ENCODE measurements around the gene ANO2. TPM values are rescaled to one million over a fixed set of nuclear protein-coding genes. Genes with fewer than 3 reads are reported as not detected.

ANO2 gene
- total RNA-seq, 2 donors from 2014 or later, result not detected

DNA sequence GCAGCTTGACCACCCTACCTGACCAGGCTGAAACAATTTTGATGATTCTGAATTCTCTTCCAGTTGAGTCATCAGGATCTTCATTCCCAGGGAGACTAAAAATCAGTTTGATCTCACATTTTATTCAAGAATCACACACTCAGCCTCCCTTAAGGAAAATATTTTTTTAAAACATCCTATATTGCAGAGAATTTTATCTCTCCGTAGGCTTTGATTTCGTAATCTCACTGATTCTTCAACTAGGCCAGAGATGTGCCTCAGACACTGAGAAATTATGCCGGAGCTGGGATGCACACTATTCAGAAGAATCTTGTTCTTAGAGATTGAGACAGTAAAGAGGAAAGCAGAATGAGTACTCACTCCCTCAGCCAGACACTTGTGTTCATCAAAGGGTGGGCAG, 7.0 kb upstream of the ANO2 start:
- H3K4me1 Mint-ChIP-seq (ENCODE audit: low read depth in 2 of 2), result no peaks in the 10 kb centered on the region
- DNase-seq (ENCODE audit: low spot score), result no peak
- ATAC-seq, result no peak
- H3K36me3 Mint-ChIP-seq, result no peaks in the 10 kb centered on the region
- no peaks in the 10 kb centered on the region for H3K9me3 Mint-ChIP-seq
- H3K4me3 Mint-ChIP-seq, result no peak overlapping the region
- peaks cover 41 to 61% of the 10 kb centered on the region in 2 donors for H3K27me3 Mint-ChIP-seq
- H3K27ac Mint-ChIP-seq, result no peak overlapping the region

DNA sequence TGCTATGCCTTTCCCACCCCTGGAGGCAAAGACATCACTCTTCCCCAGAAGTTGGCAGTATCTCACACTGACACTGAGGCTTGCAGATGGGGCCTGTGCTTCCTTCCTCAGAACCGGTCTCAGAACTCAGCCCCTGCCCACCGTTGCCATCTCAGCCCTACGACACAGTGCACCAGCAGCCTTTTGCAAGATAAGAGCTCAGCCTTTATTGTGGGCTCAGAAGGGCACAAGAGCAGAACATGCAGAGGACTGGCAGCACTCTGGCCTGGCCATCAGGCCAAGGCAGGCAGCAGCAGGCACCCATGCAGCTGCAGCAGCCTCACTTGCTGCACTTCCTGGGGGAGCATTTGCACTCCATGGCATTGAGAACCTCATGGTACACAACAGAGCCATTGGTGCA, 3.6 kb upstream of the ANO2 start:
- Mint-ChIP-seq H3K27ac (no peak overlapping the region), H3K4me1 (ENCODE audit: low read depth in 2 of 2) (no peaks in the 10 kb centered on the region), H3K4me3 (no peak overlapping the region), H3K36me3 (no peaks in the 10 kb centered on the region), H3K27me3 (peaks cover 54 to 64% of the 10 kb centered on the region in 2 donors), H3K9me3 (no peaks in the 10 kb centered on the region)
- DNase-seq (ENCODE audit: low spot score) (no peak), ATAC-seq (no peak)

DNA sequence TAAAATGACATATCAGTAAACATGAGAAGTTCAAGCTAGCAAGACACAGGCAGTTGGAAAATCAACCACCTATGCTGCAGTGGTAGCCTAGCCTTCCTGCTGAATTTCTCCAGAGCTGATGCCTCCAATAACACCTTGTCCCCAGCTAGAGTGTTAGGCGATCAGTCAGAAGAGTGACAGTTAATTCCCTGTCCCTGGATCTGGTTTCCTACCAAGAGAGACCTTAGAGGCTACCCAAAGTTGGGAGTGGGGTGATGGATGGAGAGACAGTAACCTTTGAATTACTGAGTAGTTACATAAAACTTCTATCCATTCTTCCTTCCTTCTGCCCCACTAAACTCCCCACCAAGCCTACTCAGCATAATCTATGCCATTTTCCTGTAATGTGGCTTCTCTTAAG, 1.9 kb upstream of the ANO2 start:
- Mint-ChIP-seq H3K9me3 (no peaks in the 10 kb centered on the region), H3K4me3 (no peak overlapping the region), H3K27ac (no peak overlapping the region), H3K36me3 (no peaks in the 10 kb centered on the region), H3K4me1 (ENCODE audit: low read depth in 2 of 2) (no peaks in the 10 kb centered on the region), H3K27me3 (peaks cover 55 to 63% of the 10 kb centered on the region in 2 donors)
- DNase-seq (ENCODE audit: low spot score) (no peak), ATAC-seq (no peak)

DNA sequence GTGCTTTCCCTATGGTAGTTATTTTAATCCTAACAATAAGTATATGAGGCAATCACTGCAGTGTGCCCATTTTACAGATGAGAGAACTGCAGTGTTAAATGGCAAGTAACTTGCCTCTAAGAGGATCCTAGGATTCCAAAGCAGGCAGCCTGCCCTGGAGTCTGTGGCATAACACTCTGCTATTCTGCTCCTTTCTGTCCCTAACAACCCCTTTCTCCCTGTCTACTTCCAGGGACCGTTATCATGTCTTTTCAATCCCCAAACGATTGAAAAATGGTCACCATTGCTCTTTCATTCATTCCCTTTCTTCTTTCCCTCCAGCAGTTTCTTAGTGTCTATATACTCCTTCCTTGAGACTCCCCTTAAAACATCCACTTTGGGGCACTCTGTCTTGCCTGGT, 1.3 kb upstream of the ANO2 start:
- Mint-ChIP-seq H3K9me3 (no peaks in the 10 kb centered on the region), H3K27ac (no peak overlapping the region), H3K36me3 (no peaks in the 10 kb centered on the region), H3K27me3 (peaks cover 53 to 61% of the 10 kb centered on the region in 2 donors), H3K4me1 (ENCODE audit: low read depth in 2 of 2) (no peaks in the 10 kb centered on the region), H3K4me3 (no peak overlapping the region)
- DNase-seq (ENCODE audit: low spot score) (no peak), ATAC-seq (no peak)

DNA sequence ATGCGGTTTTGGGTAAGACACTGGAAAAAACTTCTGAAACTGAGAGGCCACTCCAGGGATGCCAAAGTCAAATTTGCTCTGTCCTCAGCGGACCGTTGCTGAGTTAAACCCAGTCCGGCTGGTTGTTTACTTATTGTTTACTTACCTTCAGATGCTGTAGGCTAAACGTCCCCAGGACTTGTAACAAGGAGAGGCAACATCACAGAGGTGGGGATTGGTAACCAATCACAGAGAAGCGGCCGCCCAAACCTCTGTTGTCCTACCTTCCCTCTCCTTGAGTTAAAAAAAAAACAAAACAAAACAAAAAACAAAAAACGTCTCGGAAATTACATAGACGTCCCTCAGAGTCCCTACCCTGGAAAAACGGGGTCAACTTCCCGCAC, 380 bp downstream of the ANO2 start:
- DNase-seq (ENCODE audit: low spot score), result no peak
- H3K36me3 Mint-ChIP-seq, result no peaks in the 10 kb centered on the region
- H3K4me1 Mint-ChIP-seq (ENCODE audit: low read depth in 2 of 2), result no peaks in the 10 kb centered on the region
- no peak overlapping the region for H3K27ac Mint-ChIP-seq
- no peaks in the 10 kb centered on the region for H3K9me3 Mint-ChIP-seq
- no peak for ATAC-seq
- peaks cover 63 to 67% of the 10 kb centered on the region in 2 donors for H3K27me3 Mint-ChIP-seq
- no peak overlapping the region for H3K4me3 Mint-ChIP-seq

DNA sequence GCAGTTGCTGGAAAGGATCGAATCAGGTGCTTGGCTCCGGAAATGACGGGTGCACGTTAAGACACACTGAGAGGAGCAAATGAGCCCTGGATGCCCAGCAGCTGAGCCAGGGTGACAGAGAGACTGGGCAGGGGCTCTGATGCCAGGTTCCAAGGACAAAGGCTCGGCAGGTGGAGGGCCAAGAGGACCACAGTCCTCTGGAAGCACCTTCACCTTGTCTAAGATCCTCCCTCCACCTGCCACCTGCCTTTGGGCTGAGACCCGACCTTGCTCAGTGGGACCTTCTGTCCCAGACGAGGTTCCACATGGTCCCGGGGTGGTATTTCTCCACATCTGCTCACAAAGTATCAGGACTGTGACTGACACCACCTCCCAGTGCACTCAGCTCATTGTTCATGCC, 1.0 kb downstream of the ANO2 start:
- H3K4me3 Mint-ChIP-seq, result no peak overlapping the region
- H3K27ac Mint-ChIP-seq, result no peak overlapping the region
- H3K9me3 Mint-ChIP-seq, result no peaks in the 10 kb centered on the region
- DNase-seq (ENCODE audit: low spot score) (no peak), ATAC-seq (no peak)
- peaks cover 64 to 68% of the 10 kb centered on the region in 2 donors for H3K27me3 Mint-ChIP-seq
- no peaks in the 10 kb centered on the region for H3K4me1 Mint-ChIP-seq (ENCODE audit: low read depth in 2 of 2)
- no peaks in the 10 kb centered on the region for H3K36me3 Mint-ChIP-seq

DNA sequence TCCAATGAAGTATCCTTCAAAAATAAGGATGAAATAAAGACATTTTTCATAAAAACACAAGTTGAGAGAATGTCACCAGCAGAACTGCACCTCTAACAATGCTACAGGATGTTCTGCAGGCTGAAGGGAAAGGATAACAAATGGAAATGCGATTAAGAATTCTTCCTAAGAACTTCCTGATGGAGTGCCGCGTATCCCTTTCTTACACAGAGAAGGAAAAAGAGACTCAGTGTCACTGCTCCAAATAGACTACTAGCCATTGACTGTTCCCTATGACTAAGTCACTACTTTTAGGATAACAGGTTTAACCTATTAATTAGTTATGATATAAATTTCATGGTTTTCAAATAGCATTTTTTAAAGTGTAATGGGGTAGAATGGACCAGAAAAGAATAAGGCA, 3.2 kb downstream of the ANO2 start:
- Mint-ChIP-seq H3K36me3 (no peaks in the 10 kb centered on the region), H3K27ac (no peak overlapping the region), H3K27me3 (peaks cover 64 to 78% of the 10 kb centered on the region in 2 donors), H3K4me3 (no peak overlapping the region), H3K4me1 (ENCODE audit: low read depth in 2 of 2) (no peaks in the 10 kb centered on the region), H3K9me3 (no peaks in the 10 kb centered on the region)
- ATAC-seq (no peak), DNase-seq (ENCODE audit: low spot score) (no peak)

DNA sequence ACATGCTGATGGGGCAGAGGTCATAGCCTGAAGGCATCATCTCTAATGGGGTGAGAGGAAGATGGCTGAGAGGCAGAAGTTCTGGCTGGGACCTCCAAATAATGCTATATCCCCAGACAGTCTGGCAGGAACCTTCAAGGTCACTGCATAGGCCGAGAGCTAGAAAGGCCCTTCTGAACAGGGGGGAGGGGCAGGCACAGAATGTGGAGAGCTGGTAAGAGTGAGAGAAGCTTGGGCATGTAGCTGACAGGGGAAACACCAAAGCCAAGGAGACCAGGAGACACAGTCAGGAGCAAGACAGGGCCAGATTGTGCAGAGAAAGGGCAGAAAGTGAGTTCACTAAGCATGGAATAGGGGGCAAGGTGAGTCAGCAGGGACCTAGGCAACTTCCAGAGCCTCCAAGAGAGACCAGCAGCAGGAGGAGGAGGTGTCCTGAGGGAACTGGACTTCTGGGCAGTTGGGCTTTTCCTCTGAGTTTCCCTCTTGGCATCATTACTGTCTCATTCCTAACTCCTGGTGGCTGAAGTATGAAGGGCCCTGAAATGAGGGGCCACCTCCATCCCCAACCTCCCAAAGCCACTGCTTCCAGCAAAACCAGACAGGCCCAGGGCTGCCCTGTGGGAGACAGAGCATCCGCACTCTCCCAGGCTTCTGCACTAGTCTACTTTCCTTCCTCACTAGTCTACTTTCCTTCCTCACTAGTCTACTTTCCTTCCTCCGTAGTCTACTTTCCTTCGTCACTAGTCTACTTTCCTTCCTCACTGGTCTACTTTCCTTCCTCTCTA, 17.1 kb downstream of the ANO2 start:
- Mint-ChIP-seq H3K27me3 (peaks cover 30 to 32% of the 10 kb centered on the region in 2 donors), H3K4me3 (no peak overlapping the region), H3K4me1 (ENCODE audit: low read depth in 2 of 2) (no peaks in the 10 kb centered on the region), H3K36me3 (no peaks in the 10 kb centered on the region), H3K9me3 (peaks cover 4% of the 10 kb centered on the region), H3K27ac (no peak overlapping the region)
- ATAC-seq, result peak in 1 of 2 donors; percentile 9
- DNase-seq (ENCODE audit: low spot score), result peak; percentile 58

DNA sequence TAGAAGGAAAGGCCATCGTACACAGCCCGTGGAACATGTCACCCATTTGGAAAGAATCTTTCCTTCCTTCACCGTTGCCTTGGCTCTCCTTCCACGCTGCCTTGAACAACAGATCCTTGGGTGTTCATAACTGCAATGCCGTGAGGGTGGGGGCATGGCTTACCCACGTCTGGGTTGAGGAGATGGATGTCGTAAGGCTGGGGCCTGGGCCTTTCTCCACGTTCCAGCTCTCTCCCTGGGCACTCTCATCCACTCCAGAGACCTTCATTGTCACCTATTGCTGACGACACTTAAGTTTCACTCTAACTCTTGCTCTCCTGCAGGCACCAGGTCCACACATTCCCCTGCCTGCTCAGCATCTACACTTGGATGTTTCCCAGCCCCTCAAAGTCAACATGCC, 19.4 kb downstream of the ANO2 start:
- H3K36me3 Mint-ChIP-seq, result no peaks in the 10 kb centered on the region
- H3K27ac Mint-ChIP-seq, result no peak overlapping the region
- ATAC-seq (no peak), DNase-seq (ENCODE audit: low spot score) (peak; percentile 28)
- H3K27me3 Mint-ChIP-seq, result peaks cover 22 to 24% of the 10 kb centered on the region in 2 donors
- H3K4me1 Mint-ChIP-seq (ENCODE audit: low read depth in 2 of 2), result no peaks in the 10 kb centered on the region
- H3K4me3 Mint-ChIP-seq, result no peak overlapping the region
- no peaks in the 10 kb centered on the region for H3K9me3 Mint-ChIP-seq

DNA sequence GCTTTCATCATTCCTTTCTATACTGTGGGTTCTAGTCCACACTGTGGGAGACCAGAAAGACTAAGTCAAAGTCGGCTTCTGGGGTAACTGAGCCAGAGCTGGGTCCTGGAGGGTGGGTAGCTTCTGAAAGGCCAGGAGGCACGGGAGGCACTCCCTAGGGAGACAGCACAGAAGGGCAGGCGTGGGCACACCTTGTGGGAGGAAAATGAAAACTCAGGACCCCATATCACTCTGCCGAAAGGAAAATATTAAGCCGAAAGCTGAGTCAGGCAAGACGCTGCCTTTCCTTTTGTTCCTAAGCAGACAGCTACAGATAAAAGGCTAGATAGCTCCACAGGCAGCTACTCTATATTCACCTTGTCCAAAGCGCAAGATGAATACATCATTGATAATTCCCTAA, 20.7 kb downstream of the ANO2 start:
- H3K9me3 Mint-ChIP-seq, result no peaks in the 10 kb centered on the region
- peaks cover 18 to 22% of the 10 kb centered on the region in 2 donors for H3K27me3 Mint-ChIP-seq
- ATAC-seq (no peak), DNase-seq (ENCODE audit: low spot score) (no peak)
- H3K4me3 Mint-ChIP-seq, result no peak overlapping the region
- H3K36me3 Mint-ChIP-seq, result no peaks in the 10 kb centered on the region
- H3K4me1 Mint-ChIP-seq (ENCODE audit: low read depth in 2 of 2), result no peaks in the 10 kb centered on the region
- H3K27ac Mint-ChIP-seq, result no peak overlapping the region

DNA sequence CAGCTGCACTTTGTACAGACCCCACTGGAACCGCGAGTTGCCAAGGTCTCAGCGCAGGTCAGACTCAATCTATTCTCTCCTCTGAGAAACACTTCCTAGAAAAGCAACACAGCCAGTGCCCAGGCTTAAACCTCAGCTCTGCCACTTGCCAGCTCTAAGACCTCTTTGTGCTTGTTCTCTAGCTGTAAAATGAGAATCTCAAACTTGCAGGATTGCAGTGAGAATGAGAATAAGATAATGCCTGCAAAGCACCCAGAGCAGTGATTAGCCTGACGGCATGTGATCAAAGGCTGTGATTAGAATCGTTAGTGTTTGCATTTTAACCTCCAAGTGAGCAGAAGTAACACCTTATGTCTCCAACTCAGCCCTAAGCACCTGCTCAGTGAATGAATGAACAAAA, 21.3 kb downstream of the ANO2 start:
- no peak overlapping the region for H3K4me3 Mint-ChIP-seq
- no peaks in the 10 kb centered on the region for H3K4me1 Mint-ChIP-seq (ENCODE audit: low read depth in 2 of 2)

DNA sequence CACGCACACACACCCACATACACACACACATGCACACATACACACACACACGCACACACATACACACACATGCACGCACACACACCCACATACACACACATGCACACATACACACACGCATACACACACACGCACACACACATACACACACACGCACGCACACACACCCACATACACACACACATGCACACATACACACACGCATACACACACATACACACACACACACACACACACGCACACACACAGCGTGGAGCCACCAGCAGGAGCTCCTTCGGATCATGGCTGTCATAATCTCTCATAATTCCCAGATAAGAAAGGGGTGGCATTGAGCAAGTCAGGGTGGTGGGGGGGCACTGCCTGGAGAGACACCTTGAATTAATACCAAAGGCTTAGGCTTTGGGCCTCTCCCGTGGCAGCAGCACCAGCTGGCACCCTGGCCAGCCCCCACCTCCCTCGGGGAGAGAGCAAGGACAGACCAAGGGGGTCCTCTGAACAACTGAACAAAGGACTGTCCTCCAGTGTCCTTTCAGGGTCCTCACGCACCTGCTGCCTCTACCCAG, 21.9 kb downstream of the ANO2 start:
- DNase-seq (ENCODE audit: low spot score) (no peak), ATAC-seq (no peak)
- Mint-ChIP-seq H3K4me1 (ENCODE audit: low read depth in 2 of 2) (no peaks in the 10 kb centered on the region), H3K27ac (no peak overlapping the region), H3K4me3 (no peak overlapping the region), H3K36me3 (no peaks in the 10 kb centered on the region), H3K9me3 (no peaks in the 10 kb centered on the region), H3K27me3 (peaks cover 16 to 22% of the 10 kb centered on the region in 2 donors)

More for the DNA sequence above, 21.3 kb downstream of the ANO2 start:
- DNase-seq (ENCODE audit: low spot score), result no peak
- no peak for ATAC-seq
- Mint-ChIP-seq H3K27ac (no peak overlapping the region), H3K36me3 (no peaks in the 10 kb centered on the region), H3K9me3 (no peaks in the 10 kb centered on the region), H3K27me3 (peaks cover 18 to 22% of the 10 kb centered on the region in 2 donors)

DNA sequence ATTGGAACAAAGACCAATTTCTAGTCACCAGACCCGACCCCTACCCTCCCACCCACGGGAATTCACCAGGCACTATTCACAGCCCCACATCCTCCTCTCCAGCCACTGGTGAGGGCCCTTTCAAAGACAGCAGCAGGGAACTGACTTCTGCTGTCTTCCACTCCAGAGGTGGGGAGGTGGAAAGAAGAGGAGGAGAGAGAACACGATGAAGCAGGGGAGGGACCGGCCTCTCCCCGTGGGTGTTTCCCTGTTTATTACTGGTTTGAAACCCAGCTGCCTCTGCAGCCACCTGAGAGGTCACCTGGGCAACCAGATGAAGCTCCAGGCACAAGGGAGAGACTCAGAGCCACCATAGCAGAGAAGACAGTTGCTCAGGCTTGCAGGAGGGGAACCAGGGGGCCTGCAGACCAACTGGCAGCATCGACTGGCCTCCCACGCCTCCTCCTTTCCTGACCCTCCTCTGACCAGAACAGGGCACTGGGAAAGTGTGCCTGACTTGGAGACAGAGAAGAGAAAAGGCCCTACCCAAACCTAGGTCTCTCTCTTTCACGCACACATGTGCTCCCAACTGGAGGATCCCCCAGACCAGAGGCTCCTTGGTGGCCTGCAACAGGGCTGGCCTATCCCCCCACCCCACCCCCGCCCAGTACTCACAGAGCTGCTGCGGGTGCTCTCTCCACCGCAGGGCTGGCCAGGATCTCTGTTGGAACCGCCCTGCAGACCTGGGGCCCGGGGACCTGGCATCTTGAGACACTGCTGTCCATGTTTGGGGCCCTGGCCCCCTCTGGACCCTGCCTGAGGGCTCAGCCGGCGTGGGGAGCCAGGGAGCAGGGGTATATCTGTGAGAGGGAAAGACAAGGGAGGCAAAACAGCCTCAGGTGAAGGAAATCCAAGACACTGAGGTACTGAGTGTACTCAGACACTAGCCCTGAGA, 22.8 kb downstream of the ANO2 start:
- no peaks in the 10 kb centered on the region for H3K4me1 Mint-ChIP-seq (ENCODE audit: low read depth in 2 of 2)
- H3K4me3 Mint-ChIP-seq, result no peak overlapping the region
- H3K9me3 Mint-ChIP-seq, result no peaks in the 10 kb centered on the region
- H3K27ac Mint-ChIP-seq, result no peak overlapping the region
- ATAC-seq (no peak), DNase-seq (ENCODE audit: low spot score) (no peak)
- peaks cover 13 to 16% of the 10 kb centered on the region in 2 donors for H3K27me3 Mint-ChIP-seq
- no peaks in the 10 kb centered on the region for H3K36me3 Mint-ChIP-seq
